HepG2 (cell line): ENCODE results near the gene PSMB3. TPM values are rescaled to one million over a fixed set of nuclear protein-coding genes. Genes with fewer than 3 reads are reported as not detected.

Source experiments
- ASH2L ChIP-seq: fragments of 300-600, 200-600 bp; sonication (generic); IDR thresholded peaks from 2 replicates; pipeline ENCODE4 v1.7.0; 2017; ENCODE audit warnings: low read depth, mild to moderate bottlenecking, moderate library complexity, mixed read lengths, low read length; ENCODE audit not compliant: insufficient read length
- DNMT1 ChIP-seq: sonication (generic); formaldehyde crosslinking; IDR thresholded peaks from 2 replicates; pipeline ENCODE4 v1.5.1; 2020; ENCODE audit warnings: mild to moderate bottlenecking, missing genetic modification reagents
- FOXM1 ChIP-seq: sonication (generic); formaldehyde crosslinking; IDR thresholded peaks from 2 replicates; pipeline ENCODE4 v1.5.0; 2020; ENCODE audit warnings: missing genetic modification reagents
- HMG20B ChIP-seq: conservative IDR thresholded peaks from 2 replicates; pipeline ENCODE4 v1.6.1; 2016; ENCODE audit warnings: missing genetic modification reagents, missing compliant biosample characterization
- HNF1A ChIP-seq, 2 experiments: sonication (generic) in 1 of 2; formaldehyde crosslinking in 1 of 2; IDR thresholded peaks; 2 replicates each; pipeline versions ENCODE4 v1.4.0 to v1.6.1; 2016 to 2020; ENCODE audit warnings: borderline replicate concordance in 1 of 2, low read depth in 1 of 2, mild to moderate bottlenecking in 1 of 2, missing genetic modification reagents in 1 of 2
- HNF1B ChIP-seq: sonication (generic); formaldehyde crosslinking; IDR thresholded peaks from 2 replicates; pipeline ENCODE4 v1.5.1; 2020; ENCODE audit warnings: mild to moderate bottlenecking, moderate library complexity, missing genetic modification reagents
- HOMEZ ChIP-seq: IDR thresholded peaks from 2 replicates; pipeline ENCODE4 v1.6.1; 2016; ENCODE audit warnings: low read depth
- KDM4B ChIP-seq: sonication (generic); formaldehyde crosslinking; IDR thresholded peaks from 2 replicates; pipeline ENCODE4 v1.4.0; 2020; ENCODE audit warnings: missing genetic modification reagents
- MXD3 ChIP-seq: IDR thresholded peaks from 2 replicates; pipeline ENCODE4 v1.6.1; 2016; ENCODE audit warnings: mild to moderate bottlenecking, missing biosample characterization, missing genetic modification reagents
- TEAD3 ChIP-seq: optimal IDR thresholded peaks from 2 replicates; pipeline ENCODE3; 2016; ENCODE audit warnings: borderline replicate concordance
- ZFP41 ChIP-seq: sonication (generic); formaldehyde crosslinking; IDR thresholded peaks from 2 replicates; pipeline ENCODE4 v1.4.0; 2020; ENCODE audit warnings: mild to moderate bottlenecking, missing genetic modification reagents, borderline replicate concordance
- ZKSCAN1 ChIP-seq: fragments of 150-350 bp; IDR thresholded peaks from 2 replicates; pipeline ENCODE4 v1.6.1; 2014; ENCODE audit warnings: low read length
- ZNF138 ChIP-seq: sonication (generic); formaldehyde crosslinking; IDR thresholded peaks from 2 replicates; pipeline ENCODE4 v1.5.0; 2020; ENCODE audit warnings: mild to moderate bottlenecking, low read depth, missing genetic modification reagents
- ZNF331 ChIP-seq: sonication (generic); formaldehyde crosslinking; IDR thresholded peaks from 2 replicates; pipeline ENCODE4 v1.4.0; 2020; ENCODE audit warnings: missing genetic modification reagents
- ZNF510 ChIP-seq: sonication (generic); formaldehyde crosslinking; IDR thresholded peaks from 2 replicates; pipeline ENCODE4 v1.4.0; 2020; ENCODE audit warnings: low read depth, mild to moderate bottlenecking, missing genetic modification reagents
- ZNF567 ChIP-seq: sonication (generic); formaldehyde crosslinking; IDR thresholded peaks from 2 replicates; pipeline ENCODE4 v1.8.1; 2023; ENCODE audit warnings: mild to moderate bottlenecking, missing genetic modification reagents, borderline replicate concordance
- ZNF770 ChIP-seq: sonication (generic); formaldehyde crosslinking; IDR thresholded peaks from 2 replicates; pipeline ENCODE4 v1.5.0; 2020; ENCODE audit warnings: mild to moderate bottlenecking, missing genetic modification reagents
- ZNF816 ChIP-seq: sonication (generic); formaldehyde crosslinking; IDR thresholded peaks from 2 replicates; pipeline ENCODE4 v1.8.0; 2022; ENCODE audit warnings: missing genetic modification reagents, mild to moderate bottlenecking, borderline replicate concordance
- ZSCAN25 ChIP-seq: sonication (generic); formaldehyde crosslinking; IDR thresholded peaks from 2 replicates; pipeline ENCODE4 v1.8.0; 2022; ENCODE audit warnings: mild to moderate bottlenecking, missing genetic modification reagents
- polyA plus RNA-seq, 8 experiments: library from polyadenylated mRNA; depleted of rRNA in 3 of 8; stranded (reverse) in 7 of 8; unstranded in 1 of 8; fragments of >200 nt; fragmentation: Illumina TruSeq in 4 of 8; extraction: Trizol in 4 of 8; gene quantifications; 2 replicates each; pipeline versions ENCODE4 v1.2.1 to v1.2.3, GENCODE V29; 2011 to 2016; ENCODE audit warnings: low read depth in 4 of 8, missing spikeins in 1 of 8, mixed read lengths in 1 of 8; ENCODE audit not compliant: insufficient read depth in 1 of 8
- total RNA-seq, 5 experiments: library from RNA; depleted of rRNA; stranded (reverse); fragments of >200 nt; fragmentation: Illumina TruSeq; extraction: Trizol; gene quantifications; 2 replicates each; pipeline ENCODE4 v1.2.3, GENCODE V29; 2016; ENCODE audit warnings: low read depth in 1 of 5

Gene PSMB3
- total and polyA plus RNA-seq, 2 of the 13 experiments (the other 11 are each of a cell fraction or from before 2014, with no cell fraction given): 366 to 517 TPM

- TF ChIP-seq MXD3 (CRISPR knock-in tag) (peak; percentile 44; the same call in 1 of the 2 replicates), ZNF567 (CRISPR knock-in tag) (peak; percentile 86; the same call in 1 of the 2 replicates), ZNF138 (CRISPR knock-in tag) (no peak), TEAD3 (CRISPR knock-in tag) (peak; percentile 26), HNF1B (CRISPR knock-in tag) (peak; percentile 47; the same call in 1 of the 2 replicates), ZSCAN25 (0 out of 2 replicates have a peak, but pooled peaks have one; percentile 58), ZNF816 (no peak), ZNF510 (CRISPR knock-in tag) (0 out of 2 replicates have a peak, but pooled peaks have one; percentile 42), ZNF331 (peak; percentile 34; the same call in 1 of the 2 replicates), KDM4B (CRISPR knock-in tag) (no peak; the same call in 1 of the 2 replicates), ZFP41 (no peak), HMG20B (CRISPR knock-in tag) (no peak), ZNF770 (no peak), ZKSCAN1 (no peak), HOMEZ (CRISPR knock-in tag) (no peak), ASH2L (peak; percentile 1), HNF1A (IDR thresholded peaks at IDR 0.05; ENCODE audit: low read depth) (no peak), HNF1A (CRISPR knock-in tag; IDR thresholded peaks at IDR 0.05; ENCODE audit: borderline replicate concordance) (peak; percentile 31; the same call in 1 of the 2 replicates), FOXM1 (no peak), DNMT1 (CRISPR knock-in tag) (no peak)
Measured at GRCh38 chr17:38747463-38748148, 4.9 kb upstream of the PSMB3 start (continued).
